GM19438 (cell line): ENCODE data around the gene IER2.
"Not testable (repeated sequence)": the region's sequence is repeated elsewhere in the genome, so short reads cannot be mapped to it uniquely, and the experiment has no call there.

Experiments used
- ATAC-seq: cut with Tn5 transposase; IDR thresholded peaks from one replicate; pipeline ENCODE4 v1.9.1; 2021; ENCODE audit warnings: low read depth; ENCODE audit not compliant: unreplicated experiment

The IER2 gene

DNA sequence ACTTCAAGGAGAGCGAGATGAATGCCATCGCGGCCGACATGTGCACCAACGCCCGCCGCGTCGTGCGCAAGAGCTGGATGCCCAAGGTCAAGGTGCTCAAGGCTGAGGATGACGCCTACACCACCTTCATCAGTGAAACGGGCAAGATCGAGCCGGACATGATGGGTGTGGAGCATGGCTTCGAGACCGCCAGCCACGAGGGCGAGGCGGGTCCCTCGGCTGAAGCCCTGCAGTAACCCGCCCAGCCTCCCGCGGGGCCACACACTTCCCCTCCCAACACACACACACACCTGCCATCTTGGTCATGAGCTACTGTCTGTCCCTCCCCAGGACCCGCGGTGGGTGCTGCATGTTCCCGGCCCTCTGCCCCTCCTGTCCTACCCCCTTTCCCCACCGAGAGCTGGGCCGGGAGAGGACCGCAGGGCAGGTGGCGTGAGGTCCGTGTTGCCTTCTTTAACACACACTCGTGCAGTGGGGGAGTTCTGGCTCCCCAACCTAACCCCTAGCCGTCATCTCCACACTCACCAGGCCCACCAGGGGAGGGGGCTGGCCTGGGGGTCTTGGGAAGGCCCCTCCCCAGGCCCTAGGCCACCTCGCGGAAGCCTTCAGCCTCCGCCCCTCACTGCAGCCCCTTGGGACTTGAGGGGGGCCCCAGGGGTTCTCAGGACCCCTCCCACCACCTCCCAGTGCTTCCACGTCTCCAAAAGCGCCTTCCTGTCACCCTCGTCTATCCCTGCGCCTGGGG lies 11.9 kb upstream of the IER2 start:
- no peak for ATAC-seq

DNA sequence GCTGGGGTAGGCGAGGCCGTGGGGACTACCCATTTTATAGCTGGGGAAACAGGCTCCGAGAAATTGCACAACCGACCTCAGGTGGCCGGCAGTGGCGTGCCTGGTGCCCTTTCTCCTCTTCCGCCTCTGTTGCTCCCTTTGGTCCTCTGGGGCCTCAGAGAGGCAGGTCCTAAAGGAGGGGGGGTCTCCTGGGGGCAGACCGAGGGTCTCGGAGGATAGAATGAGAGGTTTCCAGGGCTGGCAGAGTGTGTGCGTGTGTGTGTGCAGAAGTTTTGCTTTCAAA lies 11.4 kb upstream of the IER2 start:
- ATAC-seq: no peak

DNA sequence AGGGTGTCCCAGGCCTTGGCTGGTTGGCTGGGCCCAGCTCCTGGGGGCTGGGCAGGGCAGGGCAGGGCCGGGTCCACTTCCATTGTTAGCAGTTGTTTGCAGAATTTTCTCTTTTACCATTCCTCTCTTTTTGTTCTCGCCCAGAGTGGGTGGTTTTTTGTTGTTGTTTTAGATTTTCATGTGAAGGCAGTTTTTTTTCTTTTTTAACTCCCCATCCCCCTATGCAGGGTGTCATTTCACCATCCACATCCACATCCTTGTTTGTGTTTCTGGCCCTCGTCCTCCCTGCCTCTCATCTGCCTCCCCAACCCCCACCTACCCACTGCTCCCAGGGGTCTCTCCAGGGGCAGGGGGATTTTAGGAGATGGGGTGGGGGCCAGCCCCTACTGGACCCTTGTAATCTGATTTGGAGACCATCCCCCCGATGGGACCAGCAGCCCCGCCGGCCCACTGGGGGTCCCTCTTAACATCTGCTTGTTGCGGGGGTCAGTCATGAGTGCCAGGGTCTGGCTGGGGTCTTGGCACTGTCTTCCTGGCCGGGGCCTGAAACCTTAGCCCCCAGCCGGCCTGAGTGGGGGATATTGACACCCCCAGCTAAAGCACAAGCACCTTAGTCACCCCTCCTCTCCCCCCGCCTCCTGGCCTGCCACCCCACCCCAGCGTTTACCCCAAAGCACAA lies 10.4 kb upstream of the IER2 start:
- no peak for ATAC-seq

DNA sequence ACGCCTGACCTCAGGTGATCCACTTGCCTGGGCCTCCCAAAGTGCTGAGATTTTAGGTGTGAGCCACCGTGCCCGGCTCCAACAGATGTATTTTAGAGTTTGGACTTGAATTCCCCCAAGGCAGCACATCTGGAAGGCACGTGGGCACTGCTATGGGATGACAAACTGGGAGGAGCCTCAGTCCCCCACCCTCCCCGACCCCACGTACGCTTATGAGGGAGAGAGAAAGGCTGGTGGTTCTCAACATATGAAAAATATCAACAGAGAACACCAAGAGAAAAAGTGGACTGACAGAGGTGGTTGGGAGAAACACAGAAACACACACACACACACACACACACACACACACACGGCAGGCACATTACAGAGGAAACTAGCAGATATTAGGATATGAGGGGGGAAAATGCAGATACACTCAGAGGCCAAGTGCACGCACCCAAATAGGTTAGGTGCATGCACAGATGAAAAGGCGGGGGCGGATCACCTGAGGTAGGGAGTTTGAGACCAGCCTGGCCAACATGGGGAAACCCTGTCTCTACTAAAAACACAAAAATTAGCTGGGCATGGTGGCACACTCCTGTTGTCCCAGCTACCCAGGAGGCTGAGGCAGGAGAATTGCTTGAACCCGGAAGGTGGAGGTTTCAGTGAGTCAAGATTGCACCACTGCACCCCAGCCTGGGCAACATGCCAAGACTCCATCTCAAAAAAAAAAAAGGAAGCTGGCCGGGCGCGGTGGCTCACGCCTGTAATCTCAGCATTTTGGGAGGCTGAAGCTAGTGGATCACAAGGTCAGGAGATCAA lies 3.2 kb upstream of the IER2 start:
- no peak for ATAC-seq

DNA sequence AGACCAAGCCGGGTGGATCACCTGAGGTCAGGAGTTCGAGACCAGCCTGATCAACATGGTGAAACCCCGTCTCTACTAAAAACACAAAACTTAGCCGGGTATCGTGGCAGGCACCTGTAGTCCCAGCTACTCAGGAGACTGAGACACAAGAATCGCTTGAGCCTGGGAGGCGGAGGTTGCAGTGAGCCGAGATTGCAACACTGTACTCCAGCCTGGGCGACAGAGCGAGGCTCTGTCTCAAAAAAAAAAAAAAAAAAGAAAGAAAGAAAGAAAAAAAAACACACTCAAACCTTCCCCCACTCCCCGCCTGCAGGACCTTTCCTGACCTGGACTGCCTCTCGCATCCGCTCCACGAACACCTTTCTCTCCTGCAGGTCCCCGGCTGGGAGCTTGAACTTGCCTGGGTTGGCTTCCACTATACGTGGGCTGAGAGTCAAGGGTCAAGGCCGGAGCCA lies 1.0 kb upstream of the IER2 start:
- ATAC-seq: not testable (repeated sequence)

DNA sequence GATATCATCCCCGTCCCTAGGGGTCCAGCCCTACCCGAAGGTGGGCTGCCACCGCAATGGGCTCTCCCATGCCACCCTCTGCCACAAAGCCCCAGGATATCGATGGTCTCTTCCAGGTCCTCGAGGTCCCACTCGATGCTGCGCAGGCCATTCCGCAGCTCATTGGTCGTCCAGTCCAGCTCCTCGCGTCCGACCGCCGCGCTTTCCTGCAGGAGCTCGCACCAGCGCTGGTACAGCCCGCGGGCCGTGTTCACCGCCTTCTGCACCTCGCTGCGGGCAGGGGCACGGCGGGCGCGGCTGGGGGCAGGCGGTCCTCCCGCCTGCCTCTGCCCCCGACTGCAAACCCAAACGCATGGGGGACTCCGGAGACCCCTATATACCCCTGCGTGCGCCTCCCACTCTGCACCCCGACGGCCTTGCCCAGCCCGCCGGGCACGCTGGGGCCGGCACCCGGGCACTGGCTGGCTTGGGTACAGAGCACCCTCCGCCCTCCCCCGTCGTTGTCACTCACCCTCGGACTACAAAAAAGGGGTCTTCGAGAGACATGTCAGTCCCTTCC lies 504 bp upstream of the IER2 start:
- no peak for ATAC-seq

DNA sequence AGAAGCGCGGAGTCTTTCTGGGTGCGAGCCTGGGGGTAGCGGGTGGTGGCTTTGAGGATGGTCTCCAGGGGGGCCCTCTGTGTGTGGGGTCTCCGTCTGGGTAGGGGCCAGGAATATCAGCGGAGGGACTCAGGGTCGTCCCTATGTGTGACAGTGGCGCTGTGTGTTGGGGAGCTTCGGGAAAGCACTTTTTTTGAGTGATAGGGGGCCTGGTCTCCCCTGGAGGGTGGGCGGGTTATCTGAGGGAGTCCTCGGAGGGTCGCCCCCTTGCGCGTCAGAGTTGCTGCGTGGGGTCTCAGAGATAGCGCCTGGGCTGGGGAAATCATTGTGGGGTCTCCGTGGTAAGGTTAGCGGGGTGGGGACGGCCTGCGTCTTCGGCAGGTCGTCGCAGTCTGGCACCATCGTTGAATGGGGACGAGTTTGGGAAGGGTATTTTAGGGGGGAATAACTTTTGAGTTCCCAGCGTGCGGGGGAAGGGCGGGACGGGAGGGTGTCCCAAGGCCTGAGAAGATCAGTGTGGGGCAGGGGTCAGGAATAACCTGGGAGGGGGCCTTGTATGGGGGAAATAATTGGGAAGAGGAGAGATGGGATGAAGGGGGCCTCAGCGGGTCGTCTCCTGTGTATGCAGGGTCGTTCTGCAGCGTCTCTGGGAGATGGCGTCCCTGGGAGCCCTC lies 857 bp downstream of the IER2 start:
- no peak for ATAC-seq

DNA sequence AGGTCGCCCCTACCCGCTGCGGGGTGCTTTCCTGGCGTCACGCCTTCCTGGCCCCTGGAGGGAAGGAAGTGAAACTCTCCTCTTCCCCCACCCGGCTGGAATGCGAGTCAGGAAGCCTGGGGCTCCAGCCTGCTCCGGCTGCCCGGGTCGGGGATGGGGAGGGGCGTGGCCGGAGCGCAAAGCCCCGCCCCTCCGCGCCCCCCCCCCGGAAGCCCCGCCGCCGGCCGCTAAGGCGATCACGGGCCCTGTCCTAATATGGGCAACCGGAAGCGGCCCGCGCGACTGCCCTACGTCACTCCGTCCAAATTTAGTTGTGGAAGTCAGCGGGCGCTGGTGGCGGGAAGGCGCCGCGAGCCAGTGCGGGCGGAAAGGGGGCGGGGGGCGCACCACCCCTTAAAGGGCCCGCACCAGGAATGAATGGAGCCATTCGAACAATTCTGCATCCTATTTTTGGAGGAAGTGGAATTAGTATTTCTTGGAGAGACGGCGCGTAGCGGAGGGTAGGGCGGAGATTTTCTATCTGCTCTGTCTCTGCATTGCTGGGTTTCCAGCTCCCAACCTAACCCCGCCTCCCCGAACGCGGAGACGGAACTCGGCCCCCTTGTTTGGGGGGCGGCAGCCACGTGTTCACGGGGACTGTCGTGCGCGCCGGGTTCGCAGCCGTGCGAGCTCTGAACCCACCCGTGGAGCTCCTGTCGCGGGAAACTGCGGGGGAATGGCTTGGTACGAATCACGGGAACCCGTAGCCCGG lies 1.6 kb downstream of the IER2 start:
- peak; percentile 39 for ATAC-seq

DNA sequence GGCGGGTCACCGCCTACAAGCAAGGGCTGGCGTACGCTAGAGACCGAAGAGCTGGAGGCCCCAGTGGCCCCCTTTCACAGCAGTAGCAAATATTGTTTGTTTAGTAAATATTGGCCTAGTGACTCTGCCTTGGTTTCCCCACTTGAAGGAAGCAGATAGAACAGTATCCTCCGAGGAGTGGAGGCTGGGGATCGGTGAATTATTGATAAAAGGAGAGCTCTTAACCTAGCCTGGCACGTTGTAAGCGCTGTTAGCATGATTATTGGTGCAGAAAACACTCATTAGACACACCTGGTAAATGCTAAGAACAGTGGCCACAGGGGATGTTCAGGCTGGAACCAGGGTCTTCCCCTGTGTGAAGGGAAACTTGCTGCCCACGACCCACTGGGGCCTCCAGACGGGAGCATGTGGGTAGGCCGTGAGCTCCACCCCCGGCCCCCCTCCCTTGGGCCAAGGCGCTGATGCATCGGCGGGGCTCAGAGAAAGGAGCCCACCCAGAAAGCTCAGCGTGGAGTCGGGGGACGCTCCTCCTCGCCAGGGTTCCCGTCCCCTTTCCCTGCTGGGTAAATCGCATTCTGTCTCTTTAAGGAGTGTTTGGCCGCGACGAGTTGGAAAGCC lies 2.3 kb downstream of the IER2 start:
- no peak for ATAC-seq

DNA sequence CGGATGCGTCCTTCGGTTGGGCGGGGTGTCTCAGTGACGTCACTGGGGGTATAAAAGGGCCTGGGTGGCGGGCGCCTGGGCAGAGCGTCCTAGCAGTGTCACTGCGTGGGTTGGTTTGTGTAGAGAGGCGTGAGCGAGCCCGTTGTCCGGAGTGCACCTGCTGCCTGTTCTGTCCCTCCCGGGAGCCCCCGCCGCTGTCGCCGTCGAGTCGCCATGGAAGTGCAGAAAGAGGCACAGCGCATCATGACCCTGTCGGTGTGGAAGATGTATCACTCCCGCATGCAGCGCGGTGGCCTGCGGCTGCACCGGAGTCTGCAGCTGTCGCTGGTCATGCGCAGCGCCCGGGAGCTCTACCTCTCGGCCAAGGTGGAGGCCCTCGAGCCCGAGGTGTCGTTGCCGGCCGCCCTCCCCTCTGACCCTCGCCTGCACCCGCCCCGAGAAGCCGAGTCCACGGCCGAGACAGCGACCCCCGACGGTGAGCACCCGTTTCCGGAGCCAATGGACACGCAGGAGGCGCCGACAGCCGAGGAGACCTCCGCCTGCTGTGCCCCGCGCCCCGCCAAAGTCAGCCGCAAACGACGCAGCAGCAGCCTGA lies 2.9 kb downstream of the IER2 start:
- no peak for ATAC-seq

DNA sequence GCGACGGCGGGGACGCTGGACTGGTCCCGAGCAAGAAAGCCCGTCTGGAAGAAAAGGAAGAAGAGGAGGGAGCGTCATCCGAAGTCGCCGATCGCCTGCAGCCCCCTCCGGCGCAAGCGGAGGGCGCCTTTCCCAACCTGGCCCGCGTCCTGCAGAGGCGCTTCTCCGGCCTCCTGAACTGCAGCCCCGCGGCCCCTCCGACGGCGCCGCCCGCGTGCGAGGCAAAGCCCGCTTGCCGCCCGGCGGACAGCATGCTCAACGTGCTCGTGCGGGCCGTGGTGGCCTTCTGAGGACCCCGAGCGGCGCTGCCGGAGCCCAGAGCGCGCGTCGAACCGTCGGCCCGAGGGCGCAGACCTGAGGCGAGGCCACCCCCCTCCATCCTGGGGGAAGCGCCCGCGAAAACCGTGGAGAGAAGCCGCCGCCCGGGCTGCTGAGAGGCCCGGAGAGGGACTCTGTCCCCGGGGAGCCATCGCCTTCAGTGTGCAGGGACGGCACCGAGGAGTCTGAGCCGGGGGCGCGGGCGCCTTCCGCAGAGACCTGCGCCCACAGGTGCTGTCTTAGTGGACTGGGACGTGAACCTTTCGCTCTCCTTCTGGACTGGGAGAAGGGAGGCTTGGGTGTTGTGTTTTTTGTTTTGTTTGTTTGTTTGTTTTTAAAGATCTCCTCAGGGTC lies 3.5 kb downstream of the IER2 start:
- ATAC-seq: no peak

DNA sequence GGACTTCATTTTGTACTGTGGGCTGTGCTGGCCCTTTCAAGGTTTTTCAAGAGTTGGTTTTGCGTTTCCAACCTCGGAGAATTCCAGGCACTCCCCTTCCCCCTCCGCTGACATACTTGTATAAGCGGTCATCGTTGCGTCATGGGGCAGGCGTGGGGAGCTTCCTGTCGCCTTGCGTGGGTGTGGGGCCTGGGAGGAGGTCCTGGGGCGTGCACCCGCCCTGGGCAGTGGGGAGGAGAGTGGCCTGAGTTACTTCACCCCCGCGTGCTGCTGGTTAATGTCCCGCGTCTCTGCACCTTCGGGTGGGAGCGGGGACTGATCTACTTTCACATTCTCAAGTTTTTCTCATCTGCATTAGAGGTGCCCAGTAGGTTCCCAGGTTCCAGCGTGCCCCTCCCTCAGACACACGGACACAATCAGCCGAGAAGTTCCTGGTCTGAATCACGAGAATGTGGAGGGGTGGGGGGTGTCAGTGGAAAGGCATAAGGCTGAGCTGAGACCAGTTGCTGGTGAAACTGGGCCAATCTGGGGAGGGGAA lies 4.1 kb downstream of the IER2 start:
- ATAC-seq: no peak

DNA sequence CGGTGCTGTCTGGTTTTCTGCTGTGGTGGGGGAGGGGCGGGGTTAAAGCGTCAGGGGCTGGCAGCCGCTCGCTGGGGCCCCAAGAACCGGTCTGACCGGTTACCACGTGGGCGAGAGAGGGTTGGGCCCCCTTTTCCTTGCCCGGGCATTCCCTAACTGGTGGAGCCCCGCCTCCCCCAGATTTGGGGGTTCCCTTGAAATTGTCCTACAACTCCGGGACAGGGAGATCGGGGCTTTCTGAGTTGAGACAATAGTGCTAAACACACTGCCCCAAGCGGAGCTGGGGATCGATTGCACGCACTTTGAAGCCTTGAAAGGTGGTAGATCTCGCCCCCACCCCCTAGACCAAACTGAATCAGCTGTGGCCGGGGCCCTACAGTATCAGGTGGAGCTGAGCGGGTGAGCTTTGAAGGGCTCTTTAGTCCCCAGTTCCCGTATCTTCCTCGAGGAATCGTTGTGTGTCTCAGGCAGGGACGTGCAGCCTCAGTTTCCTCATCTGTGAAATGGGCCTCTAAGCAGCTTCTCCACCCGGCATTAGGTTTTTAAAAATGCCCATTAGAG lies 4.8 kb downstream of the IER2 start:
- no peak for ATAC-seq

DNA sequence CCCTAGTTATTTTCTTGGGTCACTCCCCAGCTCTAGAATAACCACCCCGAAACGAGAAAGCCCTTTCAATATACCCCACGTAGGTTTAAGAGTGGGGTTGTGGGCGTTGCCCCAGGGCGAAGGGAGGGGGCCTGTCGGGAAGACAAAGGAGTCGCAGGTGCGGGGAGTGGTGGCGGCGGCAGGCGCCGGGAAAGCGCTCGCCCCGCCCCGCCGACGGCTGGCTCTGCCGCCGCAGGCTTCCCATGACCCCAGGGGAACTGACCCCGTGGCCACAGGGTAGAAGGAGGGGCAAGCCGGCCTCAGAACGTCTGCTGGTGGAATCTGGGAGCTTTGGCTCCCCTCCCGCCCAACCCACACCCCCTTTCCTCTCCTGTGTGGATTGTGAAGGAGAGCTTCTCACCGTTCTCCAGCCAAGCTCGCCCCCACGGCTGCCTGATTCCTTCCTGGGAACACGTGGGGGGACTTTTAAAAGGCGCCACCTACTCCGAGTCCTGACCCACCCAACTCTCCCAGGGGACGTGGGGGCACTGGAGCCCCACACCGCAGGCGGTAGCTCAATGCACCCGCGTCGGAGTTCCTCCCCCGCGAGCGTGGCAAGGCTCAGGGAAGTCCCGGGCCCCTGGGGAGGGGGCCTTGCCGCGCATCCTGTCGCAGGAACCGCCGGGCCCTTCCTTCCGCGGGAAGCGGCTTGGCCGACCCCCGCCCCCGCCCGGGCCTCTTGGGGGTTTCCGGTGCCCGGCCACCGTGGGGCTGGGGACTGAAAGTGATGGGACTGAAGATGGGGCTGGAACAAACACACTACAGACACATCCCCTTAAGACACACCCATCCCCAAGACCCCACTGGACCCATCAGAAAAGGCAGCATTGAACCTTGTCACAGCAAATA lies 5.5 kb downstream of the IER2 start:
- no peak for ATAC-seq

DNA sequence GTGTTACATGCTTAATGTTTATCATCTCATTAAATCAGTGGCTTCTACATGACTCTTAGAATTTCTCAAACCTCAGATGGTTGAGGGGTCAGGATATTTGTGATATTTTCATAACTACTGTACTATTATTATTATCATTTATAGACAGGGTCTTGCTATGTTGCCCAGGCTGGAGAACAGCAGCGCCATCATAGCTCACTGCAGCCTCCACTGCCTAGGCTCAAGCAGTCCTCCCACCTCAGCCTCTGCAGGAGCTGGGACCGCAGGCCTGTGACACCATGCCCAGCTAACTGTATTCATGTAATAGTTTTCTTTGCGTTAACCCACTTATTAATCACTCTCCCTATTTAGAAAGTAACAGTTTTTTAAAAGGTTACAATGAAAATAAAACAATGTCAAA lies 9.5 kb downstream of the IER2 start:
- no peak for ATAC-seq

DNA sequence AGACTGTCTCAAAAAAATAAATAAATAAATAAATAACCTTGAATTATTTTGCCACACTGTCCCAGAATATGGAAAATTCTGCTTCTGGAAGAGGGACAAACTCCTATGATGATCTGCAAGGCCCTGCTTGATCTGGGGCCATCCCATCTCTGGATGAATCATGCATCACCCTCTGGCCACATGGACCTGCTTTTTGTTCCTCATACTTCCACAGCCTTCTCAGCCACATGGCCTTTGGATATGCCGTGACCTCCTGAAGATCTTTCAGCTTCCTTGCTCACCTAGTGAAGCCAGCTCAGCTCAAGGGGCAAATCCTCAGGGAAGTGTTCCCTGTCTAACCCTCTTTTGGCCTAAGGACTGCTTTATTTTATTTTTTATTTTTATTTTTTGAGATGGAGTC lies 10.3 kb downstream of the IER2 start:
- ATAC-seq: no peak
